Left ventricle myocardium superior (tissue), 1 donor: ENCODE results near the gene CBX3. TPM values are rescaled to one million over a fixed set of nuclear protein-coding genes. Genes with fewer than 3 reads are reported as not detected.
"Not testable (repeated sequence)": the region's sequence is repeated elsewhere in the genome, so short reads cannot be mapped to it uniquely, and the experiment has no call there.

Source experiments
- ATAC-seq: fragments of 200-7000 bp; cut with Tn5 transposase; one replicate; pipeline ENCODE4 v1.9.1; 2020; ENCODE audit warnings: mild to moderate bottlenecking, moderate library complexity
- DNase-seq: peaks from one replicate; pipeline ENCODE4 v3.0.0-alpha.2; 2020
- intact Hi-C: fragments of 100-400 bp; cut with micrococcal nuclease; formaldehyde crosslinking; loops from one replicate; pipeline ENCODE4 v1.11.0; 2022
- total RNA-seq: library from RNA; stranded (reverse); fragmentation: NEBNext Ultra II Directional; extraction: Animal tissue kit (Norgen Biotek cat#: 25700); gene quantifications from one replicate; pipeline ENCODE4 v1.2.1, GENCODE V29; 2021
- donor health status: DM: no; HTN: yes; CAD: no; lungs with severe emphysema.

Gene CBX3
- total RNA-seq, 1 donor from 2014 or later = 61.3 TPM

DNA sequence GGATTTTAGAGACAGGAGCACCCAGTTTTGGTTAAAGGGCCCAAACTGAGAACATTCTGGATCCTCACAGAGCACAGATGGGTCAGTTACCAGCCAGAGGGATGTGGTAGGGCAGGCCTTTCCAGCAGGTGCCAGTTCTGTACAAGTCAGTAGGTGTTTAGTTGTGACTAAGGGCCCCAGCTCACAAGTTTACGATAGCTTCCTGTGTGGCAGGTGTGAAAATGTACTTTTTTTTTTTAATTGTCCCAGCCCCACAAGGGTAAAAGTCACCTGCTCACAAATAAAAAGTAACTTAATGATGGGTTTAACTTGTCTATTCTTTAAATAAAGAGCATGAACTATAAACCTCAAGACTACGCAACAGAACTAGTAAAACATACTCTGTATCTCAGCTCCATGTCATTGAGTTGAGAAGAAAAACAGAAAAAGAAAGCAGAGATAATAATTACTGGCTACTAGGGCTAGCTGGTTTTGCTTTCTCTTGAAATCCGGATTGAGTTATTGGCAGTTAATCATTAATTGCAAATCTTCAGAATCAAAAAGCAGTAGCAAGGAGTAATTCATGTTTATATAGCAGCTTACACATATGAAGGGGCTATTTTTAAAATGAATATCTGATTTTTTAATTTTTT, 34.1 kb upstream of the CBX3 start:
- DNase-seq (no peak), ATAC-seq (no peak)
- intact Hi-C loops = no loop called here

DNA sequence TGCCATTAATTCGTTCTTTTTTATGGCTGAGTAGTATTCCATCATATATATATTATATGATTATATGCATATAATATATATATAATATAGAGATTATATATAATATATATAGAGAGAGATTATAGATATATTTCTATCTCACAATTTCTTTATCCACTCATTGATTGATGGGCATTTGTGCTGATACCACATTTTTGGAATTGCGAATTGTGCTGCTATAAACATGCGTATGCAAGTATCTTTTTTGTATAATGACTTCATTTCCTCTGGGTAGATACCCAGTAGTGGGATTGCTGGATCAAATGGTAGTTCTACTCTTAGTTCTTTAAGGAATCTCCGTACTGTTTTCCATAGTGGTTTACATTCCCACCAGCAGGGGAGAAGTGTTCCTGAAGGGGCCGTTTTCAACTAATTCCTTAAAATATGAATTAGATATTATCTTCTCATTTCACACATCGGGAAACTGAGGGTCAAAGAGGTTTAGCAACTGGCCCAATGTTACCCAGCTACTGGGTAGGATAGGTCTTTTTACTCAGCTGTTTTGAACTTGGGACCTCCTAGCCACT, 33.0 kb upstream of the CBX3 start:
- no peak for ATAC-seq
- DNase-seq = no peak
- intact Hi-C loops = no loop called here

DNA sequence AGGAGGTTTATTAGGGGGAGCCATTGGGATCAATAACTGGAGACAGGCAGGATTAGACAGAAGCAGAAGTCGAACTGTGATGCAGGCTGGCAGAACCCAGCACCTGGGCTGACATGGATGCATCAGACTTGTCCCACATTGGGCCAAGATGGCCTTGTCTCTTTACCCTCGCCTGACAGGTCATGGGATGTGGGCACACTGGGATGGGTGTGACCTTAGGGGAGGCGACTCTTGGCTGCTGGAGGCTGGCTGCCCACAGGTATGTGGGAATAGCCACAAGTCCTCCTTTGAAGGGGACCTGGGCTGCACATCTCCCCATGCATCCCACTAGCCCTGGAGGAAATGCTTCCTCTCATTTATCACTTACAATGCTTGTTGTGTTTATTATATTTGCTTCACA, 32.3 kb upstream of the CBX3 start:
- DNase-seq (no peak), ATAC-seq (no peak)
- intact Hi-C loops = no loop called here

DNA sequence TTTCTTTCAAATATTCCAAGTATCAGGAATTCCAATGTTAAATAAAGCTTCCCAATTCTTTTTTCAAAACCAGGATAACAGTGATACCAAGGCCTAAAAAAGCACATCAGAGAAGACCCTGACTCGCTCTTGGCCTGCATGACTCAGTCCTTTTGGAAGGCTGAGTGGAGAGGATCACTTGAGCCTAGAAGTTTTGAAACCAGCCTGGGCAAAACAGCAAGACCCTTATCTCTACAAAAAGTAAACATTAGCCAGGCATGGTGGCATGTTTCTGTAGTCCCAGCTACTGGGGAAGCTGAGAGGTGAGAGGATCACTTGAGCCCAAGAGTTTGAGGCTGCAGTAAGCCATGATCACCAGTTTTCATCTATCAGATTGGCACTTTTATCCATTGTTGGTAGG, 30.9 kb upstream of the CBX3 start:
- DNase-seq = no peak
- intact Hi-C loops = no loop called here
- ATAC-seq = no peak

DNA sequence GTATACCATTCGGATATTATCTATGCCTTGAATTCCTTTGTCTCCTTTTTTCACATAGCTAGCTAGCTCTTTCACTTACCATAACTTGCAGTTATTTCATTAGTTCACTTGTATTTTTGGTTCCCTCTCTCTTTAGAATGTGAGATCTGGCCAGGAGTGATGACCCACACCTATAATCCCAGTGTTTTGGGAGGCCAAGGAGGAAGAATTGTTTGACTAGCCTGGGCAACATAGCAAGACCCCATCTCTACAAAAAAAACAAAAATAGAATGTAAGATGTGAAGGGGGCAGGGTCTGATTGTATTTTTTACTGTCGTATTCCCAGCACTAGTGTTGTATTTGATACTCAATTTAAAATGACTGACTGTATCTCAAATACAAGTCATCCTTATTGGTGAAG, 29.9 kb upstream of the CBX3 start:
- DNase-seq (no peak), ATAC-seq (no peak)
- intact Hi-C loops = no loop called here

DNA sequence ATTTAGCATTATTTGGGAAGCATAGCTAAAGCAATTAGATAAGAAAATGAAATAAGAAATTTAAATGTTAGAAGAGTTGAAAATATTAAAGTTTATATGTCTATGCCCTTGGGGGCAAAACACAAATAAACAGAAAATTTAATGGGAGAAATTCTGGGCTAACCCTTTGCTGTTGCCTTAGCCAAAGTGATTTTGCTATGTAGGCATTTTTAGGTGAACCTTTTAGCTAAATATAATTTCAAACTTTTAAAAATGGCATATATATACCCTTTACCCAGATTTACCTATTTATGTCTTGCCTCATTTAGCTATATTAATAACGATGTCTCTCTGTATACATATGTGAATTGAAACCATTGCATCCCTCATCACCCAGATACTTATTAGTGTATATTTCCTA, 29.5 kb upstream of the CBX3 start:
- ATAC-seq = no peak
- DNase-seq = no peak
- intact Hi-C loops = no loop called here

DNA sequence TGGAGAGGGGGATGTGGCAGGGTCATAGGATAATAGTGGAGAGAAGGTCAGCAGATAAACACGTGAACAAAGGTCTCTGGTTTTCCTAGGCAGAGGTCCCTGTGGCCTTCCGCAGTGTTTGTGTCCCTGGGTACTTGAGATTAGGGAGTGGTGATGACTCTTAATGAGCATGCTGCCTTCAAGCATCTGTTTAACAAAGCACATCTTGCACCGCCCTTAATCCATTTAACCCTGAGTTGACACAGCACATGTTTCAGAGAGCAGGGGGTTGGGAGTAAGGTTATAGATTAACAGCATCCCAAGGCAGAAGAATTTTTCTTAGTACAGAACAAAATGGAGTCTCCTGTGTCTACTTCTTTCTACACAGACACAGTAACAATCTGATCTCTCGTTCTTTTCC, 25.6 kb upstream of the CBX3 start:
- DNase-seq, ATAC-seq, intact Hi-C loops: not testable (repeated sequence)

DNA sequence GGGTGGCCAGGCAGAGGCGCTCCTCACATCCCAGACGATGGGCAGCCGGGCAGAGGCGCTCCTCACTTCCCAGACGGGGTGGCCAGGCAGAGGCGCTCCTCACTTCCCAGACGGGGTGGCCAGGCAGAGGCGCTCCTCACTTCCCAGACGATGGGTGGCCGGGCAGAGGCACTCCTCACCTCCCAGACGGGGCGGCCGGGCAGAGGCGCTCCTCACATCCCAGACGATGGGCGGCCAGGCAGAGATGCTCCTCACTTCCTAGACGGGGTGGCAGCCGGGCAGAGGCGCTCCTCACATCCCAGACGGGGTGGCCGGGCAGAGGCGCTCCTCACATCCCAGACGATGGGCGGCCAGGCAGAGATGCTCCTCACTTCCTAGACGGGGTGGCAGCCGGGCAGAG, 24.8 kb upstream of the CBX3 start:
- ATAC-seq, DNase-seq, intact Hi-C loops: not testable (repeated sequence)

DNA sequence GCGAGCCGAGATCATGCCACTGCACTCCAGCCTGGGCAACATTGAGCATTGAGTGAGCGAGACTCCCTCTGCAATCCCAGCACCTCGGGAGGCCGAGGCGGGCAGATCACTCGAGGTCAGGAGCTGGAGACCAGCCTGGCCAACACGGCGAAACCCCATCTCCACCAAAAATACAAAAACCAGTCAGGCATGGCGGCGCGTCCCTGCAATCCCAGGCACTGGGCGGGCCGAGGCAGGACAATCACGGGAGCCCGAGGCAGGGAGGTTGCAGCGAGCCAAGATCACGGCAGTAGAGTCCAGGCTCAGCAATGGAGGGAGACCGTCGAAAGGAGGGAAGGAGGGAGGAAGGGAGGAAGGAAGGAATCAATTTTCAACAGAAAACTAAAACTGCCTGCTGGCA, 24.3 kb upstream of the CBX3 start:
- ATAC-seq, intact Hi-C loops, DNase-seq: not testable (repeated sequence)

DNA sequence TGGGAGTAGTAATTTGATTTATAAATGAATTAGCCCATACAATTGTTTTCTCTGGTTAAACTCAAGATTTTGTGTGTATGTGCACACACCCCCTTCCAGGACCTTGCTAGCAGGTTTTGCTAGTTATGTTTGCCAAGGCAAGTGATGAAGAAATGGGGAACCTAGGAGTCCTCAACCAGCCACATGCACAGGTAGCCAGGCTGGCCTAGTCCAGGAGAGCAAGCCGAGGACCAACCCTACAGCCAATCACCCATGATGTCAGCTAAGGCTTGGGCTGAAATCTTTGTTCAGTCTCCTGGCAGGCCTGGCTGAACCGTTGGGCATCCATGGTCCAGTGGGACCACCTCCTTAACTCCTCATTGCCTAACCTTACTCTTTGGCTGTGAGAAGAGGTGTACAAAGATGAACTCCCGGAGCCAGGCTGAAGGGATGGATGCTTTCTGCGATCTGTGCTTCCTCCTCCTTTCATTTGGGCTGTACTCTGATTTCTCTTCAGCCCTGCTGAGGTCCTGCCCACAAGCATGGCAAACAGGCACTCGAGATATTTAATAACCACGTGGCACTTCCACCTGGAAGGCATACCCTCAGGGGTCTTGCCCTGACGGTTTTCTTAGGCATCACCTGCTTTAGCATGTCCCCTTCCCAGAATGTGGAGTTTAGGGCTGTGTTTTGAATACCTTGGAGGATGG, 23.1 kb upstream of the CBX3 start:
- ATAC-seq = no peak
- no peak for DNase-seq
- intact Hi-C loops = no loop called here

DNA sequence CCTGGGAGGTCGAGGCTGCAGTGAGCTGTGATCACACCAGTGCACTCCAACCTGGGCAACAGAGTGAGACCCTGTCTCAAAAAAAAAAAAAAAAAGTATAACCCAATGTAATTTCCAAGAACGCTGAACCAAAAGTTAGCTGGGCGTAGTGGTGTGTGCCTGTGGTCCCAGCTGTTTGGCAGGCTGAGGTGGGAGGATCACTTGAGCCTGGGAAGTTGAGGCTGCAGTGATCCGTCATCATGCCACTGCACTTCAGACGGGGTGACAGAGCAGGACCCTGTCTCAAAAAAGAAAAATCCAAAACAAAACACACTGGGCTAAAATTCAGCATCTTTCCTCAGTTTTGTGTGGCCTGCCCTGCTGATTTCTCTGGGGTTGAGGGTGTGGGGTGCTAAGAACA, 22.1 kb upstream of the CBX3 start:
- intact Hi-C loops = no loop called here
- DNase-seq (no peak), ATAC-seq (peak; percentile 2)

DNA sequence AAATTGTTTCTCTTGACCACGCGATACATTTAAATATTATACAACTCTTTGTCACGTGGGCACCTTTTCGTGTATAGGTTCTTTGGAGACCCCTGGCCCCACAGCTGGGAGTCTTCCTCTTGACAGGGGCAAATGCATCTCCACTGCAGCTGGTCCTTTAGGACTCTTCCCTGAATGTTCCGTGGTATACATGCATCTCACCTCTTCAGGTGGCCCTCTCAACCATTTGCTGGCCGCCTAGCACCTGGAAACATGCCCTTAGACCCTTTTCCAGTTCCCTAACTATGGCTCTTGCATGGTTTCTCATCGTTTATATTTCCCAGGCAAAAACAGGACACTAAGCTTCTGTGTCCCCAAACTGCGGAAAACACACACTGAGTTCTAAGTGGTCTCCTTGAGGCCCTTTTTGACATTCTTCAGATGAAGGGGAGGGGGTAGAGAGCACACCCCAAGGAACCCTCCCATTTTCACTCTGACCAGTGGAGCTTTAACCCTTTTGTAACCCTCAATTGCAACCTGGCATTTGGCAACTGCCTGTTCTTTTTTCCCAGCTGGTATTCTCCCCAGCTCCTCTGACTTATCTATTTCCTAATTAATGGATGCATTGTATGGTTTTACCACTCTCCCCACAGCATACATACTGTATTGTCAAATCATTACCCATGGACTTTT, 21.6 kb upstream of the CBX3 start:
- intact Hi-C loops = no loop called here
- ATAC-seq (peak; percentile 10), DNase-seq (no peak)

DNA sequence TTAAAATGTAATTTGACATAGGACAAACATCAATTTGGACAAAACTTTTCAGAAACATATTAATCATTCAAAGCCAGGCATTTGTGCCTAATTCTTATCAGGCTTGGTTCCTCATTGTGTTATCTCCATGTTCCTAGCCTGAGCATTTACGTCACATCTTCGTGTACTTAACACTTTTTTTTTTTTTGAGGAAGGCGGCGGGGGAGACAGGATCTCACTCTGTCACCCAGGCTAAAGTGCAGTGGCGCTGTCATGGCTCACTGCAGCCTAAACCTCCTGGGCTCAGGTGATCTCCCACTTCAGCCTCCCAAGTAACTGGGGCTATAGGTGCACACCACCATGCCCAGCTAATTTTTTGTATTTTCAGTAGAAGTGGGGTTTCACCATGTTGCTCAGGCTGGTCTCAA, 20.8 kb upstream of the CBX3 start:
- peak; percentile 29 for ATAC-seq
- intact Hi-C loops = no loop called here

DNA sequence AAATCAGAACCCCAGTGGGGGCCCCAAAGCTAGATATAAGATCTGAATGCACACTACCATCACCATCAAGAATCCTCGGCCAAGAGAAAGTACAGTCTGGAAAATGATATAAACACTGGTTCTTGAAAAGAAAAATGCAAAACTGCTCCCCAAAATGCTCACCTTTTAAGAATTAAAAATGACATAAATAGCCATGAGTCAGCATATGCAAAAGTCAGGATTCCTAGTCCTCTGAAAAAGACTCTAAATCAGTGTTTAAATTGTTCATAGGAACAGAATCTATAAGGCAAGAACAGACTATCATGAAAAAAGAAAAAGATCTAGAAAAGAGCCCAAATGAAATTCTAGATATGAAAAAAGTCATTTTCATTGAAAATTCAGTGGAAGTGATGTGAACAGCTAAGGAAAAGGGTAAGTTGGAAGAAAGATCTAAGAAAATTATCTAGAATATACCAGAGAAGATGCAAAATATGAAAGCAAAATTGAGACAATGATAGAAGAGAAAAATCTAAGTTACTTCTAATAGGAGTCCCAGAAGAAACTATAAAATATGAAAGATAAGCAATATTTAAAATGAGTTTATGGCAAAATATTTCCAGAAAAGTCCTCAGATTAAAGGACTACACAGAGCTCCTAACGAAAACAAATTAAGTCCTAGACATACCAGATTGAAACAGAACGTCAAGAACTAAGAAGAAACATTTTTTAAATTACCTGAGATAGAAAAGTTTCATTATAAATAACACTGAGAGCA, 19.9 kb upstream of the CBX3 start:
- ATAC-seq = no peak

More for the DNA sequence above, 20.8 kb upstream of the CBX3 start:
- DNase-seq = no peak

DNA sequence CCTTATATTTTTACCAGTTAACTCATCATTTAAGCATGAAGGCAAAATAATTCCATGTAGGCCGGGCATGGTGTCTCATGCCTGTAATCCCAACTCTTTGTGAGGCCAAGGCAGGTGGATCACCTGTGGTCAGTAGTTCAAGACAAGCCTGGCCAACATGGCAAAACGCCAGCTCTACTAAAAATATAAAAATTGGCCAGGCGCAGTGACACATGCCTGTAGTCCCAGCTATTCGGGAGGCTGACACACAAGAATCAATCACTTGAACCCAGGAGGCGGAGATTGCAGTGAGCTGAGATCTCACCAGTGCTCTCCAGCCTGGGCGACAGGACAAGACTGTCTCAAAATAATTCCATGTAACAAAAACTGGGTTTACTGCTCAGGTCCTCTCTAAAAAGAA, 19.3 kb upstream of the CBX3 start:
- ATAC-seq = peak; percentile 19
- intact Hi-C loops = no loop called here
- peak; percentile 40 for DNase-seq

More for the DNA sequence above, 19.9 kb upstream of the CBX3 start:
- intact Hi-C loops = no loop called here
- no peak for DNase-seq

DNA sequence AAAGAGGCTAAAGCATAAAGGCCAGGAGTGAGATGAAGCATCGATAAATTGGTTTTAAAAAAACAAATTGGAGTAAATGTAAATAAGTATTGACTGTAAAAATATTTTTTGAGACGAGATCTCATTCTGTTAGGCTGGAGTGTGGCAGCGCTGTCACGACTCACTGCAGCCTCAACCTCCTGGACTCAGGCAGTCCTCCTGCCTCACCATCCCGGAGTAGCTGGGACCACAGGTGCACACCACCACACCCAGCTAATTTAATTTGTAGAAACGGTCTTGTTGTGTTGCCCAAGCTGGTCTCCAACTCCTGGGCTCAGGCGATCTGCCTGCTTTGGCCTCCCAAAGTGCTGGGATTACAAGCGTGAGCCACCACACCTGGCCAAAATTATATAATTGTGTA, 18.8 kb upstream of the CBX3 start:
- no peak for DNase-seq
- intact Hi-C loops = no loop called here
- peak; percentile 4 for ATAC-seq

DNA sequence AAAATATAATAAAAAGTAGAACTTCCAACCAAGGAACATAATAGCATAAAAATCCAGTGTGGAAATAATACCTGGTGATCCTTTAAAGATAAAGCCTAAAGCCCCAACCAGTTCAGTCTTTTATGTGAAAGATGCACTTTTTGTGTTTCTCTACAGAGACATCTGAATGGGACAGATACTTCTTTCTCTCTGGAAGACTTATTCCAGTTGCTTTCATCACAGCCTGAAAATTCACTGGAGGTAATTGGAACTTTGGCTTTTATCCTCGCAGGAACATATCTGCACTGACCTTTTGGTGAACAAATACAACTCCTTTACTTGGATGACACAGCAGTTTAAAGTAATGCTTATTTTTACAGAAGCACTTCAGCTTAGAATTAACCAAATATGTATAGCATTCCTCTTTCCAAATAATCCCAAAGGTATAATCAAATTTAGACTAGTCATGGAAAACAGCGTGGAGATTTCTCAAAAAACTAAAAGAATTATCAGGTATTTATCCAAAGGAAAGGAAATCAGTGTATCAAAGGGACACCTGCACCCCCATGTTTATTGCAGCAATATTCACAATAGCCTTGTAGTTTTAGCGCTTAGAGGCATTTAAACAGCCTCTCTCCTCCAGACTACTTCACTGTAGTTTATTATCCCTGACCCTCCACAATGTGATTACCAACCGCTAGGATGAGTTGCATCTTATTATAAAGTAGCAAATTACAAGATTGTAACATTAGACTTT, 17.8 kb upstream of the CBX3 start:
- DNase-seq (no peak), ATAC-seq (no peak)

DNA sequence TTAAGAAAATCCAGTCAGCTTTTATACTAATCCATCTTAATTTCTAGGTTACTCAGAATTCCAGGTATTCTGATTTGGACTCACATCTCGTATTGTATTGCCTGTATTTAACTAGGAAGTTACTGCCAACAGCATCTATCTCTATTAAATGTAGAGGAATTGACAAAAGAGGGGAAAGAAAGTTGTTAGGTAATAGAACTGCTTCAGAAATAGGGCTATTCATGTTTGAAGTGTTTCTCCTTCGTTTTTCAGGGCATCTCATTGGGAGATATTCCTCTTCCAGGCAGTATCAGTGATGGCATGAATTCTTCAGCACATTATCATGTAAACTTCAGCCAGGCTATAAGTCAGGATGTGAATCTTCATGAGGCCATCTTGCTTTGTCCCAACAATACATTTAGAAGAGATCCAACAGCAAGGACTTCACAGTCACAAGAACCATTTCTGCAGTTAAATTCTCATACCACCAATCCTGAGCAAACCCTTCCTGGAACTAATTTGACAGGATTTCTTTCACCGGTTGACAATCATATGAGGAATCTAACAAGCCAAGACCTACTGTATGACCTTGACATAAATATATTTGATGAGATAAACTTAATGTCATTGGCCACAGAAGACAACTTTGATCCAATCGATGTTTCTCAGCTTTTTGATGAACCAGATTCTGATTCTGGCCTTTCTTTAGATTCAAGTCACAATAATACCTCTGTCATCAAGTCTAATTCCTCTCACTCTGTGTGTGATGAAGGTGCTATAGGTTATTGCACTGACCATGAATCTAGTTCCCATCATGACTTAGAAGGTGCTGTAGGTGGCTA, 17.1 kb upstream of the CBX3 start:
- intact Hi-C loops, DNase-seq, ATAC-seq: not testable (repeated sequence)

More for the DNA sequence above, 17.8 kb upstream of the CBX3 start:
- intact Hi-C loops = no loop called here
